Vagina (tissue), 2 donors: Measurements from ENCODE around the gene KCNJ18.
"Not testable (repeated sequence)": the region's sequence is repeated elsewhere in the genome, so short reads cannot be mapped to it uniquely, and the experiment has no call there.

Experiments
- POLR2A ChIP-seq, 2 donors: fragments of 450-650 bp; IDR thresholded peaks; one replicate each; pipeline ENCODE4 v1.6.1; 2017; ENCODE audit warnings: antibody characterized with exemption in 2 of 2, mild to moderate bottlenecking in 2 of 2, moderate library complexity in 2 of 2
- POLR2AphosphoS5 ChIP-seq, 2 donors: sonication (generic); formaldehyde crosslinking; IDR thresholded peaks; one replicate each; pipeline ENCODE4 v1.9.0; 2017; ENCODE audit warnings: antibody characterized with exemption in 2 of 2, mild to moderate bottlenecking in 2 of 2, low read depth in 1 of 2; ENCODE audit not compliant: insufficient read depth in 1 of 2
- TF ChIP-seq, protein P1 (sequence below), 3 experiments: fragments of 450-650 bp in 2 of 3; fragments of 200-600 bp in 1 of 3; sonication (generic) in 1 of 3; IDR thresholded peaks; one replicate each; pipeline ENCODE4 v1.5.1; 2017 to 2019; ENCODE audit warnings: antibody characterized with exemption in 3 of 3, mild to moderate bottlenecking in 2 of 3, moderate library complexity in 2 of 3

- TF ChIP-seq, protein P1, sequence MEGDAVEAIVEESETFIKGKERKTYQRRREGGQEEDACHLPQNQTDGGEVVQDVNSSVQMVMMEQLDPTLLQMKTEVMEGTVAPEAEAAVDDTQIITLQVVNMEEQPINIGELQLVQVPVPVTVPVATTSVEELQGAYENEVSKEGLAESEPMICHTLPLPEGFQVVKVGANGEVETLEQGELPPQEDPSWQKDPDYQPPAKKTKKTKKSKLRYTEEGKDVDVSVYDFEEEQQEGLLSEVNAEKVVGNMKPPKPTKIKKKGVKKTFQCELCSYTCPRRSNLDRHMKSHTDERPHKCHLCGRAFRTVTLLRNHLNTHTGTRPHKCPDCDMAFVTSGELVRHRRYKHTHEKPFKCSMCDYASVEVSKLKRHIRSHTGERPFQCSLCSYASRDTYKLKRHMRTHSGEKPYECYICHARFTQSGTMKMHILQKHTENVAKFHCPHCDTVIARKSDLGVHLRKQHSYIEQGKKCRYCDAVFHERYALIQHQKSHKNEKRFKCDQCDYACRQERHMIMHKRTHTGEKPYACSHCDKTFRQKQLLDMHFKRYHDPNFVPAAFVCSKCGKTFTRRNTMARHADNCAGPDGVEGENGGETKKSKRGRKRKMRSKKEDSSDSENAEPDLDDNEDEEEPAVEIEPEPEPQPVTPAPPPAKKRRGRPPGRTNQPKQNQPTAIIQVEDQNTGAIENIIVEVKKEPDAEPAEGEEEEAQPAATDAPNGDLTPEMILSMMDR (IDR thresholded peaks at IDR 0.05), result not testable (repeated sequence)
- not testable (repeated sequence) for TF ChIP-seq POLR2A (IDR thresholded peaks at IDR 0.05); POLR2AphosphoS5 (IDR thresholded peaks at IDR 0.05; ENCODE audit: insufficient read depth in 1 of 2, low read depth in 1 of 2)
Observed at GRCh38 chr17:21675739-21676130, 16.6 kb upstream of the KCNJ18 start.
